Right lobe of liver (tissue), 4 donors: ENCODE data around the gene ARHGEF1.

Experiments used
- POLR2A ChIP-seq: fragments of 450-650 bp; IDR thresholded peaks from one replicate; pipeline ENCODE4 v1.6.1; 2017; ENCODE audit warnings: antibody characterized with exemption, mild to moderate bottlenecking
- TF ChIP-seq, protein P1 (sequence below), 4 donors: fragments of 200-600 bp in 3 of 4; fragments of 450-650 bp in 1 of 4; IDR thresholded peaks; one replicate each; pipeline versions ENCODE4 v1.5.1 to v1.8.0; 2016 to 2022; ENCODE audit warnings: antibody characterized with exemption in 4 of 4, mild to moderate bottlenecking in 2 of 4
- donor health status: DM: no; HTN: no; CAD: no.
- donor health status: DM: no; HTN: no; CAD: no.
- donor health status: DM: no; HTN: yes; CAD: no.

DNA sequence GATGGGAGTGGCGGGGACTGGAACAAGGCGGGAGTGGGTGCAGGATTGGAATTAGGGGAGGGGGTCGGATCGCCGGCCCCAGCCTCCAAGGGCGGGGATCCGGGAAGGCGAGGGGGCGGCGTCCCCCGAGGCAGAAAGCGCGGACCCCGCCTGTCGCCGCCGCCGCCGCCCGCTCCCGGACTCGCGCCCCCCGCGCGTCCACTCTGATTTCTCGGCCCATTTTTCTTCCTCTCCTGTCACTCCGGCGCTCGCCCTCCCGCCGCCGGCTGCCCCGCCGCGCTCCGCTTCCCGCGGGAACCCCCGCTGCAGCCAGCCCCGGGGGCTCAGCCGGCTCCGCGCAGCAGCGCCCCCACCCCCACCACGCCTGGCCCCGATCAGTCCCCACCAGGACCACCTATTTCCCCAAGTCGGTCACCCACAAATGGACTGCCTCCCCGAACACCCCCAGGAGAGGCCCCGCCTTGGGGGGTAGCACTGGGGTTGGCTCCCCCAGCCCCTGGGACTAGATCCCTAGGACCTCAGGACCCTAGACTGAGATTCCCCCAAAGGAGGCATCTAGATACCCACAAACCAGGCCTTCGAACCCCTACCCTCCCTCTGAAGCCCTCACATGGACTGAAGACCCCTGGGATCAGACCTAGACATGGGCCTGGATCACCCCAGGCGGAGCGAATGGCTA, 57.9 kb downstream of the ARHGEF1 start:
- TF ChIP-seq, protein P1, sequence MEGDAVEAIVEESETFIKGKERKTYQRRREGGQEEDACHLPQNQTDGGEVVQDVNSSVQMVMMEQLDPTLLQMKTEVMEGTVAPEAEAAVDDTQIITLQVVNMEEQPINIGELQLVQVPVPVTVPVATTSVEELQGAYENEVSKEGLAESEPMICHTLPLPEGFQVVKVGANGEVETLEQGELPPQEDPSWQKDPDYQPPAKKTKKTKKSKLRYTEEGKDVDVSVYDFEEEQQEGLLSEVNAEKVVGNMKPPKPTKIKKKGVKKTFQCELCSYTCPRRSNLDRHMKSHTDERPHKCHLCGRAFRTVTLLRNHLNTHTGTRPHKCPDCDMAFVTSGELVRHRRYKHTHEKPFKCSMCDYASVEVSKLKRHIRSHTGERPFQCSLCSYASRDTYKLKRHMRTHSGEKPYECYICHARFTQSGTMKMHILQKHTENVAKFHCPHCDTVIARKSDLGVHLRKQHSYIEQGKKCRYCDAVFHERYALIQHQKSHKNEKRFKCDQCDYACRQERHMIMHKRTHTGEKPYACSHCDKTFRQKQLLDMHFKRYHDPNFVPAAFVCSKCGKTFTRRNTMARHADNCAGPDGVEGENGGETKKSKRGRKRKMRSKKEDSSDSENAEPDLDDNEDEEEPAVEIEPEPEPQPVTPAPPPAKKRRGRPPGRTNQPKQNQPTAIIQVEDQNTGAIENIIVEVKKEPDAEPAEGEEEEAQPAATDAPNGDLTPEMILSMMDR (IDR thresholded peaks at IDR 0.05), result no peak
- TF ChIP-seq POLR2A, result no peak
